Pons (tissue), 1 donor: ENCODE results near the gene ZNF536.
"Not testable (repeated sequence)": the region's sequence is repeated elsewhere in the genome, so short reads cannot be mapped to it uniquely, and the experiment has no call there.

Source experiments
- DNase-seq: peaks from one replicate; pipeline ENCODE4 v3.0.0-alpha.2; 2016; ENCODE audit warnings: low spot score

The ZNF536 gene

DNA sequence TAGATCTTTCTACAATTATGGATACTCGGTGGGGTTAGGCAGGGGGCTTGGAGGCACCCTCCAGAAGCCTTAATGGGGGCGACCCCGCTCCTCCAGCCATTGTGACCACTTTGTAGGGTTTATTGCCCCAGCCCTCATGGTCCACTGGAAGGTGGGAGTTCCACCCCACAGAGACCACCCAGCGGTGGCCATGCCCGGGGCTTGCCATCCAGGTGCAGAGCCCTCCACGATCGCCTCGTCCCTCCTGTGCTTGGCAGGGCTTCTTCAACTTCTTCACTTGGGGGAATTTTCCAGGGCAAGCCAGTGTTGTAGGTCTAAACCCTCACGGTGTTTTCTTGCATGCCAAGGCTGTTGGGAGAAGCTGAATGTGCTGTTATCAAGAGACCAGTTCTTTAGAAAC lies 16.1 kb downstream of the ZNF536 start:
- no peak for DNase-seq

DNA sequence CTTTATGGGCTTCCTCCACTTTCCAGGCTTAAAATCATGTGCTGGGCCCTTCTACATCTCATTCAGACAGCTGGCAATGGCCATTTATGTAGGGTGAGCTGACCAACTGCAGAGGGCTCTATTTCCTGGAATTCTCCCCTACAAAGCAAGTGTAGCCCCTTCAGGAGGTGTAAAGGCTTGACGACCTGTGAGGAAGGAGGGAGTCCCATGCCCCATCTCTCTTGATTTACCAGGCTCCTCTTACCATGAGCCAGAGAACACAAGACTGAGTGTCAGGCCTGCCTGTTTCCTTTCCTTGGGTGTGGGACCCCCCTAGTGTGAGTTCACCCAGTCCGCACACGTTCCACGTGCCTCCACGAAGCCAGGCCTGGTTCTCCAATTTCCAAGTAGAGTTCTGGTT lies 16.6 kb downstream of the ZNF536 start:
- no peak for DNase-seq

GRCh38 chr19:30390356-30390988 lies 18.3 kb downstream of the ZNF536 start:
- DNase-seq, result no peak

- DNase-seq, result no peak
Measured at GRCh38 chr19:30391052-30391451, 18.9 kb downstream of the ZNF536 start.

DNA sequence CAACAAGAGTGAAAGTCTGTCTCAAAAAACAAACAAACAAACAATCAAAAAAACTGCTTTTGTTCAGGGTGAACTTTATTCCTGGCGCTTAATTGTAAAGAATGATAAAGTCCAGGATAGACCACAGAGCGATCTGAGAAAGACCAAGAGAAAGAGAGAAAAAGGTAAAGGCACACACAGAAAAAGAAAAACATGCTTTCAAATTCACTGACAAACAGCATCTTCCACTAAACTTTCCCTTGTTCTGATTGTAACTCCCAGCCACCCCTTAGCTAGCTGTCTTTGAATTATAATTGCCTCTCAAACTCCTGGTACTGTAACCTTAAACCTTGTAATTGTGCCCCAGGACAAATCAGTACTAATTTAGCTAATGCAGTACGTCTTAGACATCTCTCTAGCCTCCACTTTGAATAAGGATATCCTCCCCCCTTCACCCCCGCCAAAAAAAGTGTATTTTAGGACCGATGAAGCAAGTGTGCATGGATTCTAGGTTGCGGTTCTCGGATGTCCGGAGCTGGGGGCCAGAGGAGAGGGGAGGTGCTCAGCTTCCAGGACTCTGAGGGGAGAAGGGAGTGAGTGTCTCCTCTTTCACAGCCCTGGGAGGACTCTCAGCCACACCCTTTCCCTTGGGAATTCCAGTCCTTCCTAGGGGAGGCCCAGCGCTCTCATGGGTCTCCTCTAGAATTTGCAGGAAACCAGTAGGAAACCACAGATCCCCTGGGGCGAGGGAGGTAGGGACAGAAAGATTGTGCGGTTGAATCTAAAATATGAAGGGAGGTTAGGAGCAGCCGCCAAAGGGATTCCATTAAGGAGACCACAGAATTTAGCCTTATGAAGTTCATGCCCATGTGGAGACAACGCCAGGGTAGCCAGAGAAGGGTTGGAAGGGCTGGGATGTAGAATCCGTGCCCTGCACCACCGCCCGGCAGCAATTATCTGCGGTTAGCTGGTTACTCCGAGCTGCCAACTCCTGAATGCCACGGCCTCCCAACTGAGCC lies 19.7 kb downstream of the ZNF536 start:
- no peak for DNase-seq

DNA sequence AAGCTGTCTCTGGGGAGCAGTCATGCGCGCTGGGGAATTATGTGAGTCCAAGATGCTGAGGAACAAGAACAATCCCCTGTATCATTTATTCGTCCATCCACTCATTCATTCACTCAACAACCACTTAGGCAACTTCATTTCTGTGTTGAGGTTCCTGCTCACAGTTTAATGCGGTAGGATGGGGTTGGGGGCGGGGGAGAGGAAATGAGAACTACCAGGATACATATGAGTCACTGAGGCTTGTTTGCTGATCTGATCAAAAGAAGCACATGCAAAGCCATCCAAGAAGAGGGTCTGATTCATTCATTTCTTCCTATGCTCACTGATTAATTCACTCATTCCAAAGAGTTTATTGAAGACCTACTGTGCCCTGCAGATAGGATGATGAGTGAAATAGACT lies 20.9 kb downstream of the ZNF536 start:
- DNase-seq, result no peak

DNA sequence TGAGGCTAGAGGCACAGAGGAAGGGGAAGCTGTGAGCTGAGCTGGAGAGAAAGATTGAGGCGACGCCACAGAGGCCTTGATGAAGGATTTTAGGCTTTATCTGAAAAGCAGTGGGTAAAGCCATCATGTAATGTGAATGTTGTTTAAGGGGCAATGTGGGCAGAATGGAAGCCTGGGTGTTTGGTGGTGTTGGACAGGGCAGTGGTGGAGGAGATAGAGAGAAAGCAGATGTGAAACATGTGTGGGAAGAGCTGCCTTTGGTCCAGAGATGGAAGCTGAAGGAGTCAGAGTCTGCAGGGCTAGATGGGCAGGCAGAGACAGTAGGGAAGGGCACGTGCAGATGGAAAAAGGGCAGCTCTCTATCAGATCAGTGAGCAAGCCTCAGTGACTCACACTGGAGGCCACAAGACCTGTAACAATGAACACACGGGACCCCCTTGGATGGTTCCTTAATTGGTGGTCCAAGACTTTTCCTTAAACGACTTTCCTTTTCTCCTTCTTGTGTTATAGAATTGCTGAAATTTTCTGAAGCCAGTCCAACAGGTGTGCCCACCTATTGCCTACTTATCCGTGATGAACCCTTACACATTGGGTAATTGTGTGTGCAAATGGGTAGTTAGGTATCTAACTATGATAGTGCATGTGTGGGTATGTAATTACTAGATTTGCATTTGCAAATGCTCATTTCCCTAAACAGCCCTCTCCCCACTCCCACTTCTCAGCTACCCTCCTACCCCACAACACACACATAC lies 21.7 kb downstream of the ZNF536 start:
- no peak for DNase-seq

GRCh38 chr19:30394481-30395151 lies 22.4 kb downstream of the ZNF536 start:
- no peak for DNase-seq

DNA sequence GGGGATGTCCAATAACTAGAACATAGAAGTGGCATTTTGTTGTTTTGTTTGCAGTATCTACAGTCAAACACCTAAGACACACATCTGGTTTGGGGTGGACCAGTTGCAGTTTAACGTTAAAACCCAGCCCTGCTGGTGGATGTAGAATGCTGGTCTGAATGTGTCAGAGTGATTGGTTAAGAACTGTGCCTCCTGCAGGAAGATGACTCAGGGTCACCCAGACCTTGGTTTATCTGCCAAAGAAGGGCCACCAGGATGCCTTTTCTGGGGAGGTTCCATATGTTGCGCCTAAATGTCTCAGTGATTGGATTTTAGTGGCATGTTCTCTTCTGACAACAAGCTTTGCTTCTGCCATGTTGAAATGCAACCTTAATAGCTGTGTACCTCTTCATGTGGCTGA lies 23.1 kb downstream of the ZNF536 start:
- DNase-seq, result no peak

GRCh38 chr19:30398539-30398938 lies 26.4 kb downstream of the ZNF536 start:
- DNase-seq, result not testable (repeated sequence)

DNA sequence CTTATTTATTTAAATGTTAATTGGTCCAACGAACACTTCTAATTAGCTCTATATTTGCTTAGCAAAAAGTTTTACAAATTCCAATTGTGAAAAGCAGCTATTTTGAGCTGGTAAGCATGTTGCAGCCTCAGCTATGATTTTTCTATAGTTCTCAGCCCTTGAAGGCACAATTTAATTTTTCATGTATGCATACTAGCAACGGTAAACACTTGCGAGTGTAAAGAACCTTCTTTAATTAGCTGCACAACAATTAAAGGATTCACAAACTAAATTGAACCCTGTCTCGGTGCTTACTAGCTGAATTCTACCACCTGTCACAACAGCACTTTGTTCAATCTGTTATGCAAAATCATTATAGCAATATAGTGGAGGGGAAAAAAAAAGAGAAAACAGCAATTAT lies 29.8 kb downstream of the ZNF536 start:
- no peak for DNase-seq

DNA sequence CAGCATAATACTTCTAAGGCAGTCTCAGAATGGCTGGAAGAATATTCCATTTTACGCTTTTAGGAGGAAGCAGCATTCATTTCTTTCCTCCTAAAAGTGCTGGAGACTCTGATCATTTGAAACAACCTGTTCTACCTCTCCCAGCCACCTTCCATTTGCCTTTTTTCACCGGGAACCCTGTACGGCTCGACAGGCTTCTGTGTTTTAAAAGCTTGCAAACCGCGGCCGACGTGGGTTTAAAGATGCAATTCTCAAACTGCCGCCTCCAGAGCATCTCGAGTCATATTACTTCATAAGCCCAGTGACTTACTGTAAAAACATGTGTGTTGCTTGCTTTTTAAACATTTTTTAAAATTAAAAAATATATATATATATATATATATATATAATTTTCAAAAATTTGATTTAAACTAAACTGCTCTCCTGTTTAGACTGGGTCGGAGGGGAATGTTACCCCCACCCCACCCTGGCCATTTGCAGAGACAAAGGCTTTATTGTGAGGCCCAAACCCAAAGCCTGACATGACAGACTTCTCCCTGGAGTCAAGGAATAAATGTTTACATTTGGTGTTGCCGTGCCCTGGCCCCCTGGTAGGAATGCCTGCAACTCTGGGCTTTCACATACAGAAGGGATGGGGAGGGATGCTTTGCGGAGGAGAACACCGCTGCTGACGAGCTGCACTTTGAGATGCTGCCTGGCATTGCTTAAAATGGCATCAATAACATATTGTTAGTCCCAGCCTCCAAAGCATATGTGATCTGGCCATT lies 30.4 kb downstream of the ZNF536 start:
- peak; percentile 64 for DNase-seq

- no peak for DNase-seq
Measured at GRCh38 chr19:30403203-30403985, 31.2 kb downstream of the ZNF536 start.

- peak; percentile 89 for DNase-seq
Measured at GRCh38 chr19:30406220-30407067, 34.3 kb downstream of the ZNF536 start.

- DNase-seq, result no peak
Measured at GRCh38 chr19:30407068-30407709, 35.0 kb downstream of the ZNF536 start.

DNA sequence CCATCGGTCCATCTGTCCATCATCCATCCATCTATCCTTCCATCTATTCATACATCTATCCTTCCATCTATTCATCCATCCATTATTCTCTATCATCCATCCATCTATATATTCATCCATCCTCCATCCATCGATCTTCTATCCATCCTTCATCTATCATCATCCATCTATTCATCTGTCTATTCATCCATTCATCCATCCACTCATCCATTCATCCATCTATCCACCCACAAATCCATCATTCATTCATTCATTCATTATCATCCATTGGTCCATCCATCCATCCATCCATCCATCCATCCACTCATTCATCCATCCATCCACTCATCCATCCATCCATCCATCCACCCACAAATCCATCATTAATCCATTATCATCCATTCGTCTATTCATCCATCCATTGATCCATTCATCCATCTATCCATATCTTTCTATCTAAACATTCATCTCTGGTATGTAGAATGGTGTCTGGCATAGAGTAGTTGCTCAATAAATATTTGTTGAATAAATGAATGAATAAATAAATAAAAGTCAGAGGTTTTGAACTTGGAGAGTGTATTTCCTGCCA lies 36.6 kb downstream of the ZNF536 start:
- DNase-seq, result no peak

DNA sequence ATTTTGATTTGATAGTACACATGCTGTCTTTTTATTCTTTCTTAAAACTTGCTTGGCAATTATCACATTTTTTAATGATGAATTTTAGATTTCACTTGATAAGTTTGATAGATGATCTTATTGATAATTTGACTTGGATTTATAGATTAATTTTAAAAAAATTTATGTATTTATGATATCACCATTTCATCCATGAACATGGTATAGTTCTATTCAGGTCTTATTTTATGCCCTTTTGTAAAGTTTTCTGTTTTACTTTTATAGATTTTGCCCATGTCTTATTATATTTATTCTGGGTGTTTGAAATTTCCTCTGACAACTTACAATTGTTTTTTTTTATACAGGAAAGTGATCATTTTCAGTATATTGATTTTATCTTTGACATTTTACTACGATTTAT lies 39.5 kb downstream of the ZNF536 start:
- no peak for DNase-seq

- no peak for DNase-seq
Measured at GRCh38 chr19:30416375-30416774, 44.2 kb downstream of the ZNF536 start.

GRCh38 chr19:30417166-30417565 lies 45.0 kb downstream of the ZNF536 start:
- not testable (repeated sequence) for DNase-seq
